ENCODE measurements around the gene SPEF2. TPM values are rescaled to one million over a fixed set of nuclear protein-coding genes. Genes with fewer than 3 reads are reported as not detected.

The SPEF2 gene
- total RNA-seq, 3 donors from 2014 or later, result 3.7 to 6.9 (median 4.2) TPM

GRCh38 chr5:35815089-35815936, 197.7 kb downstream of the SPEF2 start:
- Histone ChIP-seq H3K4me3 (no peak overlapping the region), H3K36me3 (ENCODE audit: low read depth) (no peaks in the 10 kb centered on the region), H3K9me3 (no peaks in the 10 kb centered on the region), H3K4me1 (ENCODE audit: low read depth) (no peaks in the 10 kb centered on the region)
- no peak for DNase-seq
- intact Hi-C loops (cut with DNase I, micrococcal nuclease), result no loop called here
- peak; percentile 50 for ATAC-seq
- TF ChIP-seq CTCF (IDR thresholded peaks at IDR 0.05), result no peak

GRCh38 chr5:35816881-35817521, 199.3 kb downstream of the SPEF2 start:
- Histone ChIP-seq H3K9me3 (no peaks in the 10 kb centered on the region), H3K36me3 (ENCODE audit: low read depth) (no peaks in the 10 kb centered on the region), H3K4me3 (no peak overlapping the region), H3K4me1 (ENCODE audit: low read depth) (no peaks in the 10 kb centered on the region)
- no peak for TF ChIP-seq CTCF (IDR thresholded peaks at IDR 0.05)
- intact Hi-C loops (cut with DNase I, micrococcal nuclease), result no loop called here
- ATAC-seq (peak; percentile 65), DNase-seq (no peak)

DNA sequence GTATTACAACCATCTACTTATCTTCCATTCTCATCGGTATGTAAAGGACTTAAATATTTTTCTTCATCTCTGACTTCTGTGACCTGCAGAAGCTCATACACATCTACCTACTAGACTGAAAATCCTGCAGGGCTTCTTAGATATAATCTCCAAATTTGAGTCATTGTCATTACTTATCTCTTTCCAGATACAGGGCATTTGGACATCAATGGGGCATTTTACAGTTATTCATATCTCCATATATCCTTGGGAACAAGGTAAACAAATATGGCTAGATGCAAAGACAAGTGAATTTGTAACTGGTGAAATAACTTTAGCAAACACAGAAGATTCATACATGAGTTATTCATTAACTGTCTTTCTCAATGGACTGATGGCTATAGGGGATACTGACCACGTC, 201.4 kb downstream of the SPEF2 start:
- intact Hi-C loops (cut with DNase I, micrococcal nuclease), result no loop called here
- no peak overlapping the region for H3K4me3 ChIP-seq
- TF ChIP-seq CTCF (IDR thresholded peaks at IDR 0.05), result no peak
- DNase-seq, result no peak
- no peaks in the 10 kb centered on the region for H3K9me3 ChIP-seq
- H3K4me1 ChIP-seq (ENCODE audit: low read depth), result no peaks in the 10 kb centered on the region
- no peaks in the 10 kb centered on the region for H3K36me3 ChIP-seq (ENCODE audit: low read depth)
- ATAC-seq, result no peak

GRCh38 chr5:35819668-35820067, 202.0 kb downstream of the SPEF2 start:
- TF ChIP-seq CTCF (IDR thresholded peaks at IDR 0.05), result no peak
- ATAC-seq (peak; percentile 43), DNase-seq (no peak)
- H3K4me3 ChIP-seq, result no peak overlapping the region
- no peaks in the 10 kb centered on the region for H3K9me3 ChIP-seq
- intact Hi-C loops (cut with DNase I, micrococcal nuclease), result no loop called here
- no peaks in the 10 kb centered on the region for H3K4me1 ChIP-seq (ENCODE audit: low read depth)
- H3K36me3 ChIP-seq (ENCODE audit: low read depth), result no peaks in the 10 kb centered on the region

DNA sequence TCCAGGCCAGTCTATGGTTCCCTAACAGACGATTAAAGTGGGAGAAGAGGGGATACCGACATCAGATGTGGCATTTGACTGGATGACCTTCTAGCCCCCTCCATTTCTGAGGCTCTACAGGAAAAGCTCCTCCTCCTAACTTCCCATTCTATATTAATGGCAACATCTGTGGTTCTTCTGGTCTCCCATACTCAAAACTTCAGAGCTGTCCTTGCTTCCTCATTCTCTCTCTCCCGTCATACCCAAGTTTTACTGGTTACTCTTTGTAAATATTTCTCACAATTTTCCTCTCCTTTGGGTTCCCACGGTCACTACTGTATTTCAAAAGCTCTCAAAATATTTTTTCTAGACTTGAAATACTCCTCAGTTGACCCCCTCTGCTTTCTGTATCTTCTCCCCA, 203.1 kb downstream of the SPEF2 start:
- TF ChIP-seq CTCF (IDR thresholded peaks at IDR 0.05), result no peak
- DNase-seq (no peak), ATAC-seq (no peak)
- Histone ChIP-seq H3K36me3 (ENCODE audit: low read depth) (no peaks in the 10 kb centered on the region), H3K4me3 (no peak overlapping the region), H3K9me3 (no peaks in the 10 kb centered on the region), H3K4me1 (ENCODE audit: low read depth) (no peaks in the 10 kb centered on the region)
- intact Hi-C loops (cut with DNase I, micrococcal nuclease), result no loop called here
